MCF 10A (cell line): ENCODE measurements around the gene KDM5B. TPM values are rescaled to one million over a fixed set of nuclear protein-coding genes. Genes with fewer than 3 reads are reported as not detected.
A peak's percentile ranks its signal among the peaks of the same experiment; 100 is the strongest.

Experiments
- BruUV-seq: library from RNA; stranded (reverse); fragments of 400-500 nt; replicated peaks from 2 replicates; lab custom pipeline; 2021; lab: Mats Ljungman, UMichigan
- CTCF ChIA-PET: fragments of 300-600 bp; sonication (Branson Sonifier 250); formaldehyde crosslinking; extraction: SDS; loops from one replicate; lab custom pipeline; 2021; ENCODE audit warnings: antibody characterized with exemption, inconsistent platforms; lab: Yijun Ruan, JAX
- POLR2A ChIA-PET: fragments of 300-600, 350-650 bp; sonication (Branson Sonifier 250); formaldehyde crosslinking; extraction: SDS; loops from one replicate; lab custom pipeline; 2020; ENCODE audit warnings: antibody characterized with exemption, inconsistent platforms; lab: Yijun Ruan, JAX
- DNase-seq: peaks from one replicate; pipeline ENCODE4 v3.0.0-alpha.2; 2018; ENCODE audit not compliant: unreplicated experiment
- H3K27ac Mint-ChIP-seq: one replicate; pipeline ENCODE4 v1.8.0; 2022; ENCODE audit warnings: mild to moderate bottlenecking, low read depth, mixed read lengths; ENCODE audit not compliant: unreplicated experiment
- H3K27me3 Mint-ChIP-seq: one replicate; pipeline ENCODE4 v1.8.0; 2022; ENCODE audit warnings: mixed read lengths; ENCODE audit not compliant: insufficient read depth, unreplicated experiment
- H3K36me3 Mint-ChIP-seq: one replicate; pipeline ENCODE4 v1.8.0; 2022; ENCODE audit warnings: mild to moderate bottlenecking, moderate library complexity, mixed read lengths; ENCODE audit not compliant: insufficient read depth, unreplicated experiment
- H3K4me1 Mint-ChIP-seq: one replicate; pipeline ENCODE4 v1.8.0; 2022; ENCODE audit warnings: mixed read lengths; ENCODE audit not compliant: insufficient read depth, unreplicated experiment
- H3K4me3 Mint-ChIP-seq: one replicate; pipeline ENCODE4 v1.8.0; 2022; ENCODE audit warnings: mild to moderate bottlenecking, moderate library complexity, mixed read lengths; ENCODE audit not compliant: unreplicated experiment
- H3K9me3 Mint-ChIP-seq: one replicate; pipeline ENCODE4 v1.8.0; 2022; ENCODE audit warnings: mixed read lengths; ENCODE audit not compliant: unreplicated experiment
- intact Hi-C: fragments of 100-400 bp; cut with micrococcal nuclease; formaldehyde crosslinking; loops from 2 replicates; pipeline ENCODE4 v1.14.1; 2022
- total RNA-seq: library from RNA; stranded (reverse); gene quantifications from 2 replicates; pipeline ENCODE4 v1.2.3, GENCODE V29; 2022
- TF ChIP-seq, protein P1 (sequence below): fragments of 200-600 bp; IDR thresholded peaks from one replicate; pipeline ENCODE4 v1.8.0; 2022; ENCODE audit warnings: antibody characterized with exemption, mild to moderate bottlenecking; ENCODE audit not compliant: unreplicated experiment

KDM5B gene
- total RNA-seq, 1 experiment from 2014 or later, result 180 TPM

DNA sequence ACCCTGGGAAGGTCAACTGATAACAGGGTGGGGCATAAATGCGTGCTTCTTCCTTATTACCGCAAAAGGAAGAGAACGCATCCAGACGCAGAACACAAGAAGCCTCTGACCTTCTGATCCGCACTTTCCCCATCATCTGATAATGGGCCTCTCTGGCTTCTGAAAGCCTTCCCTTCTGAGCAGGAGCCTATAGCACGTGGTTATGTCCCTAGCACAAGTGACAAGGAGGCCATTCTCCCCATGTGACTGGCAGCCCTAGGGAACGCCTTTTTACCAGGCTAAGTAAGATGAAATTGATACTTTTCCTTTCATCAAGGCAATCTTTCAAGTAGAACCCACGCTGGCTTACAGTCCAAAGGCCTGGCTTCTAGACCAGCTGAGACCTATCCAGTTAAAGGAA lies 46.6 kb upstream of the KDM5B start:
- DNase-seq, result no peak
- CTCF ChIA-PET, result interaction anchor here (0.7 to 1.0 kb wide), 2 partner anchors 9 to 135 kb away, joined by 3 to 4 read pairs; no protein-coding TSS in a partner anchor
- TF ChIP-seq, protein P1, sequence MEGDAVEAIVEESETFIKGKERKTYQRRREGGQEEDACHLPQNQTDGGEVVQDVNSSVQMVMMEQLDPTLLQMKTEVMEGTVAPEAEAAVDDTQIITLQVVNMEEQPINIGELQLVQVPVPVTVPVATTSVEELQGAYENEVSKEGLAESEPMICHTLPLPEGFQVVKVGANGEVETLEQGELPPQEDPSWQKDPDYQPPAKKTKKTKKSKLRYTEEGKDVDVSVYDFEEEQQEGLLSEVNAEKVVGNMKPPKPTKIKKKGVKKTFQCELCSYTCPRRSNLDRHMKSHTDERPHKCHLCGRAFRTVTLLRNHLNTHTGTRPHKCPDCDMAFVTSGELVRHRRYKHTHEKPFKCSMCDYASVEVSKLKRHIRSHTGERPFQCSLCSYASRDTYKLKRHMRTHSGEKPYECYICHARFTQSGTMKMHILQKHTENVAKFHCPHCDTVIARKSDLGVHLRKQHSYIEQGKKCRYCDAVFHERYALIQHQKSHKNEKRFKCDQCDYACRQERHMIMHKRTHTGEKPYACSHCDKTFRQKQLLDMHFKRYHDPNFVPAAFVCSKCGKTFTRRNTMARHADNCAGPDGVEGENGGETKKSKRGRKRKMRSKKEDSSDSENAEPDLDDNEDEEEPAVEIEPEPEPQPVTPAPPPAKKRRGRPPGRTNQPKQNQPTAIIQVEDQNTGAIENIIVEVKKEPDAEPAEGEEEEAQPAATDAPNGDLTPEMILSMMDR, result no peak
- POLR2A ChIA-PET, result interaction anchor here (0.9 to 1.3 kb wide), 2 partner anchors 11 to 44 kb away, joined by 3 to 5 read pairs; partner anchors contain the start of gene PCAT6
- H3K4me3 Mint-ChIP-seq, result no peak overlapping the region
- H3K9me3 Mint-ChIP-seq, result no peaks in the 10 kb centered on the region
- H3K4me1 Mint-ChIP-seq, result no peaks in the 10 kb centered on the region
- no peaks in the 10 kb centered on the region for H3K27me3 Mint-ChIP-seq
- BruUV-seq, result no TSS peak
- H3K36me3 Mint-ChIP-seq, result no peaks in the 10 kb centered on the region
- intact Hi-C loops, result loop anchor here (5.0 kb wide), 1 partner anchor 87 kb away; no protein-coding TSS in a partner anchor
- H3K27ac Mint-ChIP-seq, result no peak overlapping the region

DNA sequence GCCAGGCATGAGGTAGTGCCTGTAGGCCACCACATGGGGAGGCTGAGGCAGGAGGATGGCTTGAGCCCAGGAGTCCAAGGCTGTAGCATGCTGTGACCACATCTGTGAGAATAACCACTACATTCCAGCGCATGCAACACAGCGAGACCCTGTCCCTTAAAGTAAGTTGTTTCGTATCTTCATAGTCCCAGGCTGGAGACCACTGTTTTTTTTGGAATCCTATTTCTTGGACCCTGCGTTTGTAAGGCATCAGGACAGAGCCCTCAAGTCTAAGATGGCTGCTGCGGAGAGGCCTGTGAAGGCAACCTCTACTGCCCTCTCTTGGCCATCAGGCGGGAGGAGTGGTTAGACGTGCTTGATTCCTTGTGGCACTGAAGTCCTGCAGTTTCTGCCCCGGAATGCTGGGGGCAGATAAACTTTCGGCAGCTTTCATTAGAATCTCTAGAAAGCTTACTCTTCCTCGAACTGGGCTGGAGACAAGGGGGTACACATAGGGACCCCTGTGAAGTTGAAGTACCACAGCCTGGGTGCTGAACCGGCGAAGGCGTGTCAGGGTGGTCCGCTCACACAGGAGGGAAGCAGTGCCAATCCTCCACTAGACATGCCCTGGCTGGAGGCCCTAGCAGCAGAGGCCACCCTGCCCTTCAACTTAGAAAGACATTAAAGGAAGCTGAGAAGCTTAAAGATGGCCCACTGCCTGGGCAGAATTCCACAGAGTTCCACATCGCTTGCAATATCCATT lies 44.1 kb upstream of the KDM5B start:
- Mint-ChIP-seq H3K4me1 (no peaks in the 10 kb centered on the region), H3K27ac (no peak overlapping the region), H3K27me3 (no peaks in the 10 kb centered on the region), H3K9me3 (no peaks in the 10 kb centered on the region), H3K36me3 (no peaks in the 10 kb centered on the region), H3K4me3 (no peak overlapping the region)
- CTCF ChIA-PET, result interaction anchor here (0.8 to 1.9 kb wide), 14 partner anchors 8 to 141 kb away, joined by 3 to 13 read pairs (median 4); no protein-coding TSS in a partner anchor
- TF ChIP-seq, protein P1, result peak; percentile 87
- BruUV-seq, result no TSS peak
- DNase-seq, result peak; percentile 88
- POLR2A ChIA-PET, result interaction anchor here (1.0 to 1.6 kb wide), 2 partner anchors 9 to 42 kb away, joined by 3 to 6 read pairs; partner anchors contain the start of gene PCAT6
- intact Hi-C loops, result loop anchor here (1.0 to 5.0 kb wide), 3 partner anchors 85 to 147 kb away; no protein-coding TSS in a partner anchor

DNA sequence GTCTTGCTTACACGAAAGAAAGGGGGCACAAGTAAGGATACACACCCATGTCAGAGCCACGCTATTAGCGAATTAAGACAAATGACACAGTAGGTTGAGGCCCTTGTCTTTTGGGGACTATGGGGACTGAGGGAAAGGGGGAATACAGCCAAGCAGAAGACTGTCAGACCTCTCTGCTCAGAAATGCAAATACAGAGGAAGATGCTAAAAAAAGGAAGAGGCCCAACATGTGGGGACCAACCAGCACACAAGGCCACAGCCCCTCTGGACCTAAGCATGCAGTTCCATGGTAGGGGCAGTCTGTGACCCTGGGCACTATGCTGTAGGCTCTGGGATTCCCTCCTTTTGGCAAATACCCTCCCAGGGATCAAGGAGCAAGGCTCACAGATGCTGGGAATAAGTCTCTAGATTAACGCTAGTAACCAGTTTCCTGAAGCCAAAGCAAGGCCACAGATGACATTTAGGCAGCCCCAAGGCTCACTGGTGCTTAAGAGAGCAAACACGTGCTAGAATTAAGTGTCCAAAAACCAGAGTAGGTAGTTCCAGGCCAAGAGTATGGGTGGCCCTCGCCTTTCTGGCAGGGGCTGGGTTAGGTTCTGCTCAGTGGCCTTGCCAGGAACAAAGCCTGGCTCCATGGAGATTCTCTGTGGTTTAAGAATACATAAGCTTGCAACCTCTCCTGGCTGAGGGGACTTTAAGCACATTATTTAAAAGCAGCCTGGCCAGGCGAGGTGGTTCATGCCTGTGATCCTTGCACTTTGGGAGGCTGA lies 42.6 kb upstream of the KDM5B start:
- Mint-ChIP-seq H3K27ac (no peak overlapping the region), H3K4me3 (no peak overlapping the region), H3K4me1 (no peaks in the 10 kb centered on the region), H3K36me3 (no peaks in the 10 kb centered on the region), H3K27me3 (no peaks in the 10 kb centered on the region), H3K9me3 (no peaks in the 10 kb centered on the region)
- TF ChIP-seq, protein P1, result no peak
- no peak for DNase-seq
- CTCF ChIA-PET, result interaction anchor here (0.7 to 1.8 kb wide), 7 partner anchors 9 to 59 kb away, joined by 3 to 13 read pairs (median 4); no protein-coding TSS in a partner anchor
- intact Hi-C loops, result loop anchor here (5.0 kb wide), 1 partner anchor 83 kb away; no protein-coding TSS in a partner anchor
- BruUV-seq, result no TSS peak
- POLR2A ChIA-PET, result interaction anchor here (1.2 kb wide), 1 partner anchor 10 kb away, joined by 4 read pairs; no protein-coding TSS in a partner anchor

DNA sequence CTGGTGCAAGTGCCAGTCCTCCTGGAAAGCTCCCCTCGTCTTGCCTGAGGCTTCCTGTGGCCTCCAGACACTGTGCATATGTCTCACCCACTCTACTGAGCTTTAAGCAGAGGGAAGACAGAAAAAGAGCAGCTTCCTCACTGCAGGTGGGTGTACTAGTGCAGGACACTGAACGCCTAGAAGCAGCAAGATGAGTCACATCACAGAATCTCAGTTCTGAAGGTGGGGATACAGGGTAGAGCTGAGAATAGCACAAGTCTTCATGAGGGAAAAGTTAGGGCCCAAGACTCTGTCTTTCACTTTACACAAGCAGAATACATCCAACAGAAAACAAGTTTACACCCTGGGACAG lies 39.9 kb upstream of the KDM5B start:
- Mint-ChIP-seq H3K4me1 (no peaks in the 10 kb centered on the region), H3K36me3 (no peaks in the 10 kb centered on the region), H3K27ac (no peak overlapping the region), H3K9me3 (no peaks in the 10 kb centered on the region), H3K4me3 (no peak overlapping the region), H3K27me3 (no peaks in the 10 kb centered on the region)
- ChIA-PET POLR2A (interaction anchor here (0.7 to 1.9 kb wide), 3 partner anchors 14 to 1173 kb away, joined by 3 to 5 read pairs (median 3); partner anchors contain the start of gene PCAT6), CTCF (interaction anchor here (0.9 to 1.2 kb wide), 3 partner anchors 10 to 43 kb away, joined by 3 to 4 read pairs (median 3); no protein-coding TSS in a partner anchor)
- no peak for DNase-seq
- TF ChIP-seq, protein P1, result no peak
- no TSS peak for BruUV-seq
- intact Hi-C loops, result no loop called here
